Spinal cord (tissue), 10 donors: ENCODE measurements around the gene BRD1. TPM values are rescaled to one million over a fixed set of nuclear protein-coding genes. Genes with fewer than 3 reads are reported as not detected.

Experiments
- DNase-seq, 6 donors: peaks; one replicate each; pipeline versions ENCODE4 v3.0.0 to v3.0.0-alpha.2; 2013 to 2015; ENCODE audit warnings: low spot score in 6 of 6, low read depth in 4 of 6
- H3K27ac ChIP-seq: one replicate; pipeline ENCODE4 v1.5.1; 2013; ENCODE audit warnings: low read depth, low read length, control low read depth
- H3K27me3 ChIP-seq: one replicate; pipeline ENCODE4 v1.6.1; 2013; ENCODE audit warnings: low read length; ENCODE audit not compliant: control insufficient read depth, insufficient read depth
- H3K36me3 ChIP-seq: one replicate; pipeline ENCODE4 v1.6.1; 2013; ENCODE audit warnings: low read length; ENCODE audit not compliant: control insufficient read depth, insufficient read depth
- H3K4me1 ChIP-seq: one replicate; pipeline ENCODE4 v1.6.1; 2013; ENCODE audit warnings: low read length; ENCODE audit not compliant: control insufficient read depth, insufficient read depth
- H3K4me3 ChIP-seq: one replicate; pipeline ENCODE4 v1.5.1; 2013; ENCODE audit warnings: low read depth, low read length, control low read depth
- H3K9me3 ChIP-seq: one replicate; pipeline ENCODE4 v1.6.1; 2013; ENCODE audit warnings: low read length; ENCODE audit not compliant: control insufficient read depth, insufficient read depth
- WGBS: methylation state at CpG from one replicate; pipeline ENCODE4 v1.1.5; 2013; ENCODE audit warnings: missing lambda C conversion rate; ENCODE audit not compliant: insufficient coverage; 5-methylcytosine and 5-hydroxymethylcytosine counted together
- polyA plus RNA-seq, 2 donors: library from polyadenylated mRNA; unstranded; fragments of 120-200 nt; gene quantifications; one replicate each; pipeline ENCODE4 v1.2.1, GENCODE V29; 2013; ENCODE audit not compliant: insufficient read length in 2 of 2
- total RNA-seq, 2 donors: library from RNA; depleted of rRNA in 1 of 2; stranded (reverse); fragments of 120-200 nt in 1 of 2; fragments of >200 nt in 1 of 2; gene quantifications; one replicate each; pipeline versions ENCODE4 v1.2.3 to v1.2.4, GENCODE V29; 2013 to 2014
- donor health status: healthy.

BRD1 gene
- total and polyA plus RNA-seq, 4 donors, result 25.7 to 43.2 (median 32.0) TPM

- Histone ChIP-seq H3K36me3 (peaks cover 72% of the 10 kb centered on the region), H3K9me3 (no peaks in the 10 kb centered on the region), H3K27ac (no peak overlapping the region), H3K4me3 (no peak overlapping the region), H3K27me3 (no peaks in the 10 kb centered on the region), H3K4me1 (peaks cover 6% of the 10 kb centered on the region)
- DNase-seq, result no peak
- 95% methylated on average over 17 of the region's 18 CpGs for WGBS
These were observed 24.5 kb downstream of the BRD1 start for GRCh38 chr22:49803134-49803533.

- no peak for DNase-seq
- no peak overlapping the region for H3K4me3 ChIP-seq
- WGBS, result 85% methylated on average over 18 of the region's 18 CpGs
- H3K36me3 ChIP-seq, result peaks cover 86% of the 10 kb centered on the region
- H3K27ac ChIP-seq, result no peak overlapping the region
- no peaks in the 10 kb centered on the region for H3K9me3 ChIP-seq
- no peaks in the 10 kb centered on the region for H3K27me3 ChIP-seq
- H3K4me1 ChIP-seq, result peaks cover 6% of the 10 kb centered on the region
These were observed 26.1 kb downstream of the BRD1 start for GRCh38 chr22:49801391-49802060.

GRCh38 chr22:49800408-49801238 lies 27.1 kb downstream of the BRD1 start:
- Histone ChIP-seq H3K9me3 (no peaks in the 10 kb centered on the region), H3K27me3 (no peaks in the 10 kb centered on the region), H3K4me1 (peaks cover 6% of the 10 kb centered on the region), H3K36me3 (peaks cover 94% of the 10 kb centered on the region), H3K4me3 (no peak overlapping the region), H3K27ac (no peak overlapping the region)
- 83% methylated on average over 27 of the region's 29 CpGs for WGBS
- DNase-seq, result no peak

GRCh38 chr22:49799431-49800075 lies 28.1 kb downstream of the BRD1 start:
- no peak overlapping the region for H3K27ac ChIP-seq

GRCh38 chr22:49798486-49799151 lies 29.1 kb downstream of the BRD1 start:
- Histone ChIP-seq H3K36me3 (peaks cover 92% of the 10 kb centered on the region), H3K9me3 (no peaks in the 10 kb centered on the region), H3K4me3 (no peak overlapping the region), H3K27me3 (no peaks in the 10 kb centered on the region), H3K4me1 (peaks cover 6% of the 10 kb centered on the region), H3K27ac (no peak overlapping the region)
- WGBS, result 92% methylated on average over 37 of the region's 37 CpGs
- DNase-seq, result no peak

More at GRCh38 chr22:49799431-49800075, 28.1 kb downstream of the BRD1 start:
- Histone ChIP-seq H3K27me3 (no peaks in the 10 kb centered on the region), H3K4me3 (no peak overlapping the region), H3K9me3 (no peaks in the 10 kb centered on the region), H3K4me1 (peaks cover 6% of the 10 kb centered on the region), H3K36me3 (peaks cover 92% of the 10 kb centered on the region)
- WGBS, result 85% methylated on average over 18 of the region's 18 CpGs
- no peak for DNase-seq

GRCh38 chr22:49797706-49798105 lies 30.0 kb downstream of the BRD1 start:
- H3K36me3 ChIP-seq, result peaks cover 92% of the 10 kb centered on the region
- peaks cover 6% of the 10 kb centered on the region for H3K4me1 ChIP-seq
- H3K9me3 ChIP-seq, result no peaks in the 10 kb centered on the region
- no peak overlapping the region for H3K27ac ChIP-seq
- WGBS, result 95% methylated on average over 18 of the region's 22 CpGs
- DNase-seq, result no peak
- no peaks in the 10 kb centered on the region for H3K27me3 ChIP-seq
- no peak overlapping the region for H3K4me3 ChIP-seq

- Histone ChIP-seq H3K4me1 (peaks cover 6% of the 10 kb centered on the region), H3K27me3 (no peaks in the 10 kb centered on the region), H3K4me3 (no peak overlapping the region), H3K9me3 (no peaks in the 10 kb centered on the region), H3K36me3 (peaks cover 97% of the 10 kb centered on the region), H3K27ac (no peak overlapping the region)
- 95% methylated on average over 25 of the region's 25 CpGs for WGBS
- DNase-seq, result no peak
These were observed 30.9 kb downstream of the BRD1 start for GRCh38 chr22:49796596-49797270.

- DNase-seq, result no peak
- Histone ChIP-seq H3K4me1 (peaks cover 5% of the 10 kb centered on the region), H3K27me3 (no peaks in the 10 kb centered on the region), H3K4me3 (no peak overlapping the region), H3K36me3 (peaks cover 97% of the 10 kb centered on the region), H3K9me3 (no peaks in the 10 kb centered on the region), H3K27ac (no peak overlapping the region)
- WGBS, result 90% methylated on average over 11 of the region's 11 CpGs
These were observed 32.2 kb downstream of the BRD1 start for GRCh38 chr22:49795521-49795920.

GRCh38 chr22:49793871-49794270 lies 33.8 kb downstream of the BRD1 start:
- DNase-seq, result no peak

More at GRCh38 chr22:49793871-49794270, 33.8 kb downstream of the BRD1 start:
- Histone ChIP-seq H3K27me3 (no peaks in the 10 kb centered on the region), H3K36me3 (peaks cover 96% of the 10 kb centered on the region), H3K27ac (no peak overlapping the region), H3K9me3 (no peaks in the 10 kb centered on the region), H3K4me3 (no peak overlapping the region), H3K4me1 (peaks cover 10% of the 10 kb centered on the region)
- 91% methylated on average over 23 of the region's 23 CpGs for WGBS
